GM21737 (cell line): Measurements from ENCODE around the gene PLEKHS1.
"Not testable (repeated sequence)": the region's sequence is repeated elsewhere in the genome, so short reads cannot be mapped to it uniquely, and the experiment has no call there.

ENCODE experiments used
- ATAC-seq: cut with Tn5 transposase; IDR thresholded peaks from one replicate; pipeline ENCODE4 v1.9.1; 2021; ENCODE audit warnings: mild to moderate bottlenecking, moderate library complexity; ENCODE audit not compliant: unreplicated experiment

Gene PLEKHS1

GRCh38 chr10:113739577-113739976 is 11.9 kb upstream of the PLEKHS1 start:
- no peak for ATAC-seq

DNA sequence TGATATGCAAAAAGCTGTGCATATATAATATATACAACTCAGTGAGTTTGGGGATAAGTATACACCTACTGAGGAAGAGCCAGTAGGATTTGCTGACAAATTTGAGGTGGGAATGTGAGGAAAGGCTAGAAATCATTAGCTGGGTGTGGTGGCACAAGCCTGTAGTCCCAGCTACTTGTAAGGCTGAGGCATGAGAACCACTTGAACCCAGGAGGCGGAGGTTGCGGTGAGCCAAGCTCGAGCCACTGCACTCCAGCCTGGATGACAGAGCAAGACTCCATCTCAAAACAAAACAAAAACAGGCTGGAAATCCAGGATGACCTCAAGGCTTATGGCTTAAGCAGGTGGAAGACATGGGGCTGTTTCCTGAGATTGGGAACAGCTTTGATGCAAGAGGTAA is 10.6 kb upstream of the PLEKHS1 start:
- no peak for ATAC-seq

DNA sequence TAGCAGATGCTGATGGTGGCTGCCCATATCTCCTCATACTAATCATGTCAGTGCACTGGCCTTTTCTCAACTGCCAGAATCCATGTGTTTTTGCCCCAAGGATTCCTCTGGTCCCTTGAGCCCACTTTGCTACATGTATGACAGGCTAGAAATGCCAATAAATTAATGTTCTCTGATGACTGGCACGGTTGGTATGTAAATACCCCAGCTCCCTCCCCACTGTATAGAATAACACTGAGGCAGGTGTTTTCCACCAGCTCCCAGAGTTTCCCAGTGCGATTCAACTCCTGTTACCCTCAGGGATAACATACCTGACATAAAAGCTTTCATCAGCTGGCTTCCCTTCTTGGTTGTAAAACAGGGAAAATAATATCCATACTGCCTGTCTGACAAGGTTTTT is 9.0 kb upstream of the PLEKHS1 start:
- no peak for ATAC-seq

DNA sequence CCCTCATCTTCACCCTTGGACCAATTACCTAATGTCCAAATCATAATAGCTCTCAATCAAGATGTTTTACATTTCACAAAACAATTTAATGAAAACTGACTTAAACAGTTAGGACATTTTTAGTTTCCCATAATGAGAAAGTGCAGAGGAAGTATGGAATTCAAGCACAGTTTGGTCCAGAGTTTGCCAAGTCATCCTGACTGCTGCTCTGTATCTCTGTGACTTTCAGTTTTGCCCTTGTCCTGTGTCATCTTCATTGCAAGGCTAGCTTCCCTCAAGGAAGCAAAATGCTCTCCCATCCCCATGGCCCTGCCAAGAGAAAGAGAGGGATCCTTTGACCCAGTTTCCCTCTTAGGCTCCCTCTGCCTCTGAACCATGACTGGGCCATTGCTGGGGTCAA is 7.9 kb upstream of the PLEKHS1 start:
- ATAC-seq = no peak

DNA sequence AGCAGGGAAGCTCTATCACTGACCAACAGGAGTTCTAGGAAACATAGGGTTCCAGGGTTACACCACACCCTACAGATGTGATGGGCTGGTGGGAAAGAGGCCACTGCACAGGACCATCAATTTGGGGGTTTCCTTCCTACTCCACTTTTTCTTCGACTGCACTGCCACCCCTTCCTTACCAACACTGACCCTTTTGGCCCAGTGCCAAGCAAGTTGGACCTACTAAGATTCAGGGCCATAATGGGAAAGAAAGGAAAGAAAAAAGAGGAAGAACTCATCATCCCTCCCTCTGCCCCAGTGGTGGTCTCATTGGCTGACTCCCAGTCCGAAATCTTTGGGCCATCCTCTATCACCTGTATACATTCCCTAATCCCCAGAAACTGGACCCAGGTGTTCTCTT is 6.1 kb upstream of the PLEKHS1 start:
- ATAC-seq = no peak

- no peak for ATAC-seq
These were observed 5.1 kb upstream of the PLEKHS1 start for GRCh38 chr10:113746217-113746957.

GRCh38 chr10:113752553-113752952 is 1.1 kb downstream of the PLEKHS1 start:
- ATAC-seq = no peak

- no peak for ATAC-seq
These were observed 1.7 kb downstream of the PLEKHS1 start for GRCh38 chr10:113753020-113753692.

- no peak for ATAC-seq
These were observed 2.6 kb downstream of the PLEKHS1 start for GRCh38 chr10:113754125-113754524.

DNA sequence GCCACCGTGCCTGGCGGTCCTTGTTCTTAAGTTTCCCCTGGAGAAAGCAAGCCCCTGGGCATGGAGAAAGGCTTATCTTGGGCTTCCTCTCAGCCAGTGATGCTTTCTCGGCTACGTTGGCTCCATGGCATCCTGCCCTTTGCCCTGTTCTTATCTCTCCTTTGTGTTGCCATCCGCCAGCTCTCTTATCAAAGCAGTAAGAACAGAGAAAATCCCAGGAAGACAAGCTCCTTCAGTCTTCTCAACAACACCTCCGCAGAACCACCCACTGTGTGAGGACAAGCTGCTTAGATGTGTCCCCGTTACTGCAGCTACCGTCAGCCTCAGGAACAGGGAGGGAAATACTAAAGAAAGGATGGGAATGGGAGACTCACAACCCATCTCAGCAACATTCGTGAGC is 3.3 kb downstream of the PLEKHS1 start:
- ATAC-seq = no peak

DNA sequence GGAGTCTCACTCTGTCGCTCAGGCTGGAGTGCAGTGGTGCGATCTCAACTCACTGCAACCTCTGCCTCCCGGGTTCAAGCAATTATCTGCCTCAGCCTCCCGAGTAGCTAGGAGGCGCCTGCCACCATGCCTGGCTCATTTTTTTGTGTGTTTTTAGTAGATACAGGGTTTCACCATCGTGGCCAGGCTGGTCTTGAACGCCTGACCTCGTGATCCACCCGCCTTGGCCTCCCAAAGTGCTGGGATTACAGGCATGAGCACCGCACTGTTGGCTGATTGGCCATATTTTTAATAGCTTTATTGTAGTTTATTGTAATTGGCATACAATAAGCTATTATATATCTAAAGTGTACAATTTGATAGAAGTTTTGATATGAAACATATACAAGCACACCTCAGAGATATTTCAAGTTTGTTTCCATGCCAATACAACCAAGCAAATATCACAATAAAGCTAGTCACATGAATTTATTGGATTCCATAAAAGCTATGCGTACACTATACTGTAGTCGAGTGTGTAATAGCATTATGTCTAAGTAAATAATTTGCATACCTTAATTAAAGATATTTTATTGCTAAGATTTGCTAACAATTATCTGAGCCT is 5.6 kb downstream of the PLEKHS1 start:
- no peak for ATAC-seq

- no peak for ATAC-seq
These were observed 10.6 kb downstream of the PLEKHS1 start for GRCh38 chr10:113762083-113762482.

- no peak for ATAC-seq
These were observed 13.1 kb downstream of the PLEKHS1 start for GRCh38 chr10:113764582-113764981.

DNA sequence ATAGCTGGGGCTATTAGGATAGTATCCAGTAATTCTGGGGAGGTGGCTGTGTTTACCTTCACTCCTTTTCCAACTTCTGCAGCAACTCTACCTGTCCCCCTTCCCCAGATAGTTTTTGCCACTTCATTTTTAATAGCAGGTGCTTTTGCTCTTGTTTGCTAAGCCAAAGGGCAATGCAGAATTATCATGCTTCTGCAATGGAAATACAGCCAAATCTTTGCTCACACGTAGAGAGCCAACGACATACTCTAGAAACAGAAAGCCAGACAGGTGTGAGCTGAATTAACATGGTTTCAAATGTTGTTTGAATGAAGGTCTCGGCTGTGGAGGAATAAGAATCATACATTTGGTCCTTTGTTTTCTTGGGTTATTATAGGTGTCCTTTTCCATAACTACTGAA is 14.4 kb downstream of the PLEKHS1 start:
- no peak for ATAC-seq

- no peak for ATAC-seq
These were observed 15.7 kb downstream of the PLEKHS1 start for GRCh38 chr10:113767222-113767621.

DNA sequence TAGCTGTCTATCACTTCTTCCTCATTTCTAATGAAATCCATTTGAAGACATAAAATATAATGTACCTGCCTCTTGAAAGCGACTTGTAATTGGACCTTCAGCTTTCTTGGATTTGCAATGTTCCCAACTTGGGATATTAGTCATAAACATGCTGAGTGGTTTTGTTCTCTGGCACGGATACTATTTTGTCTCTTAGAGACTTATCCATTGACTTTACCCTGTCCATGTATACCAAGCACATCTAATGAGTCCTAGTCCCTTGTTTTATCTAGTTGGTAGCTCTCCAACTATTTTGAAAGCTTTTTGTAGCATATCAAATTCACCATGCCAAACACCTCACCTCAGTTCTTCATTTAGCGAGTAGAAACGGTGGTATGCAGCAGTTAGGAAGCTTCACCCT is 18.9 kb downstream of the PLEKHS1 start:
- ATAC-seq = no peak

- not testable (repeated sequence) for ATAC-seq
These were observed 19.6 kb downstream of the PLEKHS1 start for GRCh38 chr10:113771131-113771530.

- no peak for ATAC-seq
These were observed 24.3 kb downstream of the PLEKHS1 start for GRCh38 chr10:113775686-113776294.

- no peak for ATAC-seq
These were observed 25.1 kb downstream of the PLEKHS1 start for GRCh38 chr10:113776553-113776952.

DNA sequence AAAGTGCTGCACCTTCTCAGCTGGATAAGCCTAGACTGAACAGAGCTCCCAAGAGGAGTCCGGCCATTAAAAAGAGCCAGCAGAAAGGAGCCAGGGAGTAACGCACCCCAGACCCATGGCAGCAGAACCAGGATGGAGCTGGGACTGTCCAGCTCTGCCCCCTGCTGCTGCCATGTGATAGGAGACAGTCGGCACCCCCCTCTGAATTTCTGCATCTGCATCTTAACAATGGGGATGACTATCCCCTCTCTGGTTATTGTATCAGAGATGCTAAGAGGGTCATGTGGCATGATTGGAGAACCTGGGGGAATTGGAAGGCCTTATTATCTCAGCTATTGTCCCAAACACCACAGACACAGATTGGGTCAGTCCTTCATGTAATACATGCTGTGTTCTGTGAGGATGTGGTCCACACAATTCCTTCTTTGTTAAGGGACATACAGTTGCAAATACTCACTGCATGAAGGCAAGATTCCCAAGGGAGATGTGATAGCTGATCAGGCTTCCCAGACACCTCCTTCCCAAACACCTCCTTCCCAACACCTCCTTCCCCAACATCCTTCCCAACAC is 29.3 kb downstream of the PLEKHS1 start:
- ATAC-seq = no peak

DNA sequence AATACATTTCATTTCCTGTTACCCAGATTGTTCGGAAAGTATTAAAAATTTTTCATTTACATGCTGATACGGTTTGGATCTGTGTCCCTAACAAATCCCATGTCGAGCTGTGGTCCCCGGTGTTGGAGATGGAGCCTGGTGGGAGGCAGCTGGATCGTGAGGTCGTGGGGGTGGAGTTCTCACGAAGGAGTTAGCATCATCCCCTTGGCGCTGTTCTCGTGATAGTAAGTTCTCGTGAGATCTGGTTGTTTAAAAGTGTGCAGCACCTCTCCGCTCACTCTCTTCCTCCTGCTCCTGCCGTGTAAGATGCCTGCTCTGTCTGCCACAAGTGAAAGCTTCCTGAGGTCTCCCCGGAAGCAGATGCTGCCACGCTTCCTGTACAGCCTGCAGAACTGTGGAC is 30.9 kb downstream of the PLEKHS1 start:
- ATAC-seq = no peak
